Ishikawa (cell line): Measurements from ENCODE around the gene CCR6.

ENCODE experiments used
- FOXM1 ChIP-seq: IDR thresholded peaks from 2 replicates; pipeline ENCODE4 v1.6.1; 2012; ENCODE audit warnings: low read depth, borderline replicate concordance
- MAX ChIP-seq: IDR thresholded peaks from 2 replicates; pipeline ENCODE4 v1.6.1; 2012

- no peak for TF ChIP-seq FOXM1
- no peak for TF ChIP-seq MAX
Observed at GRCh38 chr6:167109651-167110050, 13.2 kb upstream of the CCR6 start.
